Lung (tissue), 12 donors: Measurements from ENCODE around the gene IPO11. TPM values are rescaled to one million over a fixed set of nuclear protein-coding genes. Genes with fewer than 3 reads are reported as not detected.

Experiments
- ATAC-seq: fragments of 200-7000 bp; cut with Tn5 transposase; one replicate; pipeline ENCODE4 v1.9.1; 2020; ENCODE audit warnings: moderate number of reproducible peaks; ENCODE audit not compliant: insufficient read depth, low FRiP score
- DNase-seq, 3 donors: peaks; one replicate each; pipeline ENCODE4 v3.0.0-alpha.2; 2013 to 2017
- H3K27ac ChIP-seq, 2 donors: one replicate each; pipeline ENCODE4 v1.5.1; 2013; ENCODE audit warnings: mild to moderate bottlenecking in 2 of 2, moderate library complexity in 2 of 2, control low read depth in 1 of 2, inconsistent platforms in 1 of 2, low read depth in 1 of 2, low read length in 1 of 2
- H3K27me3 ChIP-seq, 3 donors: one replicate each; pipeline ENCODE4 v1.5.1; 2013; ENCODE audit warnings: low read length in 2 of 3; ENCODE audit not compliant: control insufficient read depth in 3 of 3, insufficient read depth in 3 of 3
- H3K36me3 ChIP-seq, 4 donors: one replicate each; pipeline ENCODE4 v1.5.1; 2013; ENCODE audit warnings: low read length in 4 of 4, mild to moderate bottlenecking in 1 of 4, moderate library complexity in 1 of 4; ENCODE audit not compliant: control insufficient read depth in 4 of 4, insufficient read depth in 4 of 4
- H3K4me1 ChIP-seq, 5 donors: one replicate each; pipeline ENCODE4 v1.5.1; 2013; ENCODE audit warnings: low read length in 5 of 5, mild to moderate bottlenecking in 2 of 5, moderate library complexity in 1 of 5; ENCODE audit not compliant: control insufficient read depth in 5 of 5, insufficient read depth in 5 of 5
- H3K4me3 ChIP-seq: one replicate; pipeline ENCODE4 v1.5.1; 2013; ENCODE audit warnings: mild to moderate bottlenecking, control low read depth, moderate library complexity
- H3K9ac ChIP-seq, 2 donors: one replicate each; pipeline ENCODE4 v1.5.1; 2013; ENCODE audit warnings: low read length in 2 of 2, control low read depth in 1 of 2; ENCODE audit not compliant: insufficient read depth in 1 of 2
- H3K9me3 ChIP-seq, 4 donors: one replicate each; pipeline ENCODE4 v1.5.1; 2013; ENCODE audit warnings: low read length in 3 of 4, mild to moderate bottlenecking in 1 of 4, moderate library complexity in 1 of 4; ENCODE audit not compliant: control insufficient read depth in 4 of 4, insufficient read depth in 3 of 4
- WGBS, 2 donors: extraction: QIAGEN DNeasy Blood & Tissue Kit; methylation state at CpG; one replicate each; pipeline ENCODE4 v1.1.7; 2013; 5-methylcytosine and 5-hydroxymethylcytosine counted together
- polyA plus RNA-seq, 2 donors: library from polyadenylated mRNA; stranded (reverse); fragments of 200-250 nt; gene quantifications; one replicate each; pipeline ENCODE4 v1.2.1, GENCODE V29; 2013
- total RNA-seq, 2 donors: library from RNA; depleted of rRNA in 1 of 2; stranded (reverse); fragments of >200 nt in 1 of 2; gene quantifications; one replicate each; pipeline ENCODE4 v1.2.1, GENCODE V29; 2014 to 2021
- TF ChIP-seq, protein P1 (sequence below): IDR thresholded peaks from 2 replicates; pipeline ENCODE4 v1.5.1; 2012; ENCODE audit warnings: mild to moderate bottlenecking; ENCODE audit errors: control extremely low read depth, extremely low read depth
- donor health status: control.
- donor health status: control.
- donor health status: Bipolar disorder and iron deficiency.
- donor health status: healthy.
- donor health status: DM: yes; HTN: yes; CAD: no.

IPO11 gene
- total and polyA plus RNA-seq, 4 donors, result 7.2 to 46.6 (median 25.5) TPM

DNA sequence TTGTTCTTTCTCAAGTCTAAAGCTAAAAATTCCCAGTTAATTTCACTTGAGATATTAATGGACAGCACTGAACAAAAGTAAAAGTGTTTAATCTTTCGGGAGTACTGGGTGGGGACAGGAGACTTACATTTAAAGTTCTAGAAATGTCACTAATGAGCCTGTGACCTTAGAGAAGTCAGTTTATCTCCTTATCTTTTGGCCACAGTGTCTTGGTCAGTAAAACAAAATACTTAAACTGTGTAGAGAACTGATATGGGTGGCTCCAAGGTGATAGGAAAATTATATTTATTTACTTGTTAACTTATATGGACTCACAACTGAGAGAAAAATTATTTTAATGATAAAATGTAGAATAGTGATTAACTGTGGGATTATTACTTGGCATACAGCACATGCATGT, 8.9 kb downstream of the IPO11 start:
- TF ChIP-seq, protein P1, sequence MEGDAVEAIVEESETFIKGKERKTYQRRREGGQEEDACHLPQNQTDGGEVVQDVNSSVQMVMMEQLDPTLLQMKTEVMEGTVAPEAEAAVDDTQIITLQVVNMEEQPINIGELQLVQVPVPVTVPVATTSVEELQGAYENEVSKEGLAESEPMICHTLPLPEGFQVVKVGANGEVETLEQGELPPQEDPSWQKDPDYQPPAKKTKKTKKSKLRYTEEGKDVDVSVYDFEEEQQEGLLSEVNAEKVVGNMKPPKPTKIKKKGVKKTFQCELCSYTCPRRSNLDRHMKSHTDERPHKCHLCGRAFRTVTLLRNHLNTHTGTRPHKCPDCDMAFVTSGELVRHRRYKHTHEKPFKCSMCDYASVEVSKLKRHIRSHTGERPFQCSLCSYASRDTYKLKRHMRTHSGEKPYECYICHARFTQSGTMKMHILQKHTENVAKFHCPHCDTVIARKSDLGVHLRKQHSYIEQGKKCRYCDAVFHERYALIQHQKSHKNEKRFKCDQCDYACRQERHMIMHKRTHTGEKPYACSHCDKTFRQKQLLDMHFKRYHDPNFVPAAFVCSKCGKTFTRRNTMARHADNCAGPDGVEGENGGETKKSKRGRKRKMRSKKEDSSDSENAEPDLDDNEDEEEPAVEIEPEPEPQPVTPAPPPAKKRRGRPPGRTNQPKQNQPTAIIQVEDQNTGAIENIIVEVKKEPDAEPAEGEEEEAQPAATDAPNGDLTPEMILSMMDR, result no peak
- DNase-seq (no peak), ATAC-seq (no peak)
- H3K9me3 ChIP-seq, result no peaks in the 10 kb centered on the region
- WGBS, 2 donors, result 76 to 83% methylated on average over 1 of the region's 1 CpG
- peaks cover 0 to 8% (median 0%) of the 10 kb centered on the region in 5 donors for H3K4me1 ChIP-seq
- no peak overlapping the region for H3K4me3 ChIP-seq
- H3K27ac ChIP-seq, result no peak overlapping the region
- H3K27me3 ChIP-seq, result no peaks in the 10 kb centered on the region
- no peaks in the 10 kb centered on the region for H3K36me3 ChIP-seq
- no peak overlapping the region for H3K9ac ChIP-seq

DNA sequence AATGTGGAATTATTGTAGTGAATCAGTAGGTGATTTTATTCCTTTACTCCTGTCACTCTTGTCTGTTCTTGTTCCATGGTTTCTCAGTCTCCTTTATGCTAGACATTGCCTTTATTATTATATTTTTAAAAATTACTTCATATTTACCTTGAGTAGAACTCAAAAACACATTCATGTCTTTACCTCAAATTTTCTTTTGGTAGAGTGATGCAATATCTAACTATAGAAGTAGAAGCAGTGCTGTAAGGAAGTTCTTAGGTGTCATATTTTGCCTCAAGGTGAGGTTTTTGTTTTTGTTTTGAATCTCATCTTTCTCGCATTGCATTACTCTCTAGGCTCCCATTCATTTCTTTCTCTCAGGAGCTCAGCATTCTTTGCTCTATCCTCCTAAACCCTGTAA, 12.2 kb downstream of the IPO11 start:
- no peak overlapping the region for H3K9ac ChIP-seq
- H3K4me3 ChIP-seq, result no peak overlapping the region
- no peak for ATAC-seq
- TF ChIP-seq, protein P1, result no peak
- H3K27ac ChIP-seq, result no peak overlapping the region
- no peaks in the 10 kb centered on the region for H3K36me3 ChIP-seq
- H3K9me3 ChIP-seq, result no peaks in the 10 kb centered on the region
- no peaks in the 10 kb centered on the region for H3K4me1 ChIP-seq
- no peaks in the 10 kb centered on the region for H3K27me3 ChIP-seq
- no peak for DNase-seq
- WGBS, 2 donors, result 94 to 100% methylated on average over 1 of the region's 1 CpG

DNA sequence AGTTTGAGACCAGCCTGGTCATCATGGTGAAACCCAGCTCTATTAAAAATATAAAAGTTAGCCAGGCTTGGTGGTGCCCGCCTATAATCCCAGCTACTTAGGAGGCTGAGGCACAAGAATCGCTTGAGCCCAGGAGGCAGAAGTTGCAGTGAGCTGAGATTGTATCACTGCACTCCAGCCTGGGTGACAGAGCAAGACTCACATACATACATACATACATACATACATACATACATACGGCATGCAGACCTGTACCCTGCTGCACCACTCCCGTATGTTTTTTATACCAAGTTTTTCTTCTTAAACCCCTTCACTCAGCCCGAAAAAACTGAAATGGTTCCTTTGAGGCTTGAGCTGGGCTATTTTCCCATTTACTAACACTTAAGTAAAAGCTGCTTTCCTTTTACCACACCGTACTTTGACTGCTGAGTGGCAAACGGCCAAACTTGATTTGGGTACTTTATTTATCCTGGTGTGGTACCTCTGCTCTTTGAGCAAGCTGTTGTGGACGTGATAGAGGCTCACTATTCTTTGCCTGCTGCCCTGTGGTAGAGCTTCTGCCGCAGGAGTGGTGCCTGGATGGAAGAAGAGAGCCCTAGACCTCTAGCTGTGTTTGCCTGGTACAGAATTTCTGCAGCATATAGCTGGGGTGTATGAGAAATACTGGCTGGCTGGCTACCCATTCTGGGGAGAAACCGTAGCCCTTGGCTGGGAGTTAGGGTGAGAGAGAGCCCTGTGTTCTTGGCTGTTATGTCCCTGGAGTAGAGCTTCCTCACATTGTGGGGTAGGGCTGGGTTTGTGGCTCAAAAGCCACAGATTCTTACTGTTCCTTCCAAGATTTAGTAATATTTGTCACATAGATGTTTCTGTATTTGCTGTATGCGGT, 19.4 kb downstream of the IPO11 start:
- ATAC-seq, result peak; percentile 39
- H3K27ac ChIP-seq, result peak overlapping the region; percentile 46 to 66

More for the DNA sequence above, 19.4 kb downstream of the IPO11 start:
- peaks cover 2 to 10% (median 8%) of the 10 kb centered on the region in 5 donors for H3K4me1 ChIP-seq
- peaks cover 0 to 1% (median 0%) of the 10 kb centered on the region in 4 donors for H3K36me3 ChIP-seq
- 47 to 49% methylated on average over 11 of the region's 11 CpGs for WGBS, 2 donors
- H3K4me3 ChIP-seq, result no peak overlapping the region
- no peaks in the 10 kb centered on the region for H3K27me3 ChIP-seq
- TF ChIP-seq, protein P1, result no peak
- no peaks in the 10 kb centered on the region for H3K9me3 ChIP-seq
- peak; percentile 14 to 47 (median 34) for DNase-seq
- no peak overlapping the region for H3K9ac ChIP-seq
